GM23338 (cell line): ENCODE results near the gene CARD9. TPM values are rescaled to one million over a fixed set of nuclear protein-coding genes. Genes with fewer than 3 reads are reported as not detected.

Experiments used
- ATAC-seq: fragments of 200-7000 bp; cut with Tn5 transposase; 3 replicates; pipeline ENCODE4 v1.9.1; 2020
- DNase-seq: peaks from one replicate; pipeline ENCODE4 v3.0.0-alpha.2; 2015; ENCODE audit warnings: low spot score
- H2AFZ ChIP-seq: fragments of 200-600 bp; sonication (generic); 2 replicates; pipeline ENCODE4 v1.8.0; 2016; ENCODE audit warnings: antibody characterized with exemption, mild to moderate bottlenecking, moderate library complexity
- H3F3A ChIP-seq: fragments of 200-600 bp; sonication (generic); replicated peaks from 2 replicates; pipeline ENCODE4 v1.8.0; 2017; ENCODE audit warnings: antibody characterized with exemption, mixed run types, low read depth
- H3K27ac ChIP-seq: fragments of 200-600 bp; sonication (generic); 2 replicates; pipeline ENCODE4 v1.6.1; 2016; ENCODE audit warnings: low read depth
- H3K27me3 ChIP-seq: fragments of 200-600 bp; sonication (generic); 2 replicates; pipeline ENCODE4 v1.8.0; 2016; ENCODE audit warnings: mild to moderate bottlenecking, mixed run types, moderate library complexity; ENCODE audit not compliant: insufficient read depth
- H3K36me3 ChIP-seq: fragments of 200-600 bp; sonication (generic); 2 replicates; pipeline ENCODE4 v1.8.0; 2016; ENCODE audit warnings: mild to moderate bottlenecking; ENCODE audit not compliant: insufficient read depth
- H3K4me1 ChIP-seq: fragments of 200-600 bp; sonication (generic); 2 replicates; pipeline ENCODE4 v1.8.0; 2016; ENCODE audit warnings: mild to moderate bottlenecking, moderate library complexity; ENCODE audit not compliant: insufficient read depth
- H3K4me2 ChIP-seq: fragments of 200-600 bp; sonication (generic); 2 replicates; pipeline ENCODE4 v1.7.1; 2017; ENCODE audit warnings: mixed run types
- H3K4me3 ChIP-seq: fragments of 200-600 bp; sonication (generic); 2 replicates; pipeline ENCODE4 v1.6.1; 2016; ENCODE audit warnings: mixed run types
- H3K79me2 ChIP-seq: fragments of 200-600 bp; sonication (generic); replicated peaks from 2 replicates; pipeline ENCODE4 v1.8.0; 2017; ENCODE audit warnings: mild to moderate bottlenecking; ENCODE audit not compliant: insufficient read depth
- H3K9me2 ChIP-seq: fragments of 200-600 bp; sonication (generic); 2 replicates; pipeline ENCODE4 v1.8.0; 2017; ENCODE audit not compliant: insufficient read depth
- H4K20me1 ChIP-seq: fragments of 200-600 bp; sonication (generic); replicated peaks from 2 replicates; pipeline ENCODE4 v1.8.0; 2017; ENCODE audit warnings: mild to moderate bottlenecking; ENCODE audit not compliant: insufficient read depth
- H3K27ac Mint-ChIP-seq: 2 replicates; pipeline ENCODE4 v1.8.0; 2020; ENCODE audit warnings: inconsistent platforms, mild to moderate bottlenecking, moderate library complexity, mixed read lengths
- H3K27me3 Mint-ChIP-seq: 3 replicates; pipeline ENCODE4 v1.8.0; 2022; ENCODE audit warnings: low read depth, mild to moderate bottlenecking, moderate library complexity, mixed read lengths, inconsistent platforms; ENCODE audit not compliant: insufficient read depth, poor library complexity
- H3K36me3 Mint-ChIP-seq: 3 replicates; pipeline ENCODE4 v1.8.0; 2021; ENCODE audit warnings: low read depth, mild to moderate bottlenecking, inconsistent platforms, moderate library complexity, mixed read lengths
- H3K4me1 Mint-ChIP-seq: 3 replicates; pipeline ENCODE4 v1.8.0; 2020; ENCODE audit warnings: mild to moderate bottlenecking, inconsistent platforms, mixed read lengths
- H3K4me3 Mint-ChIP-seq: 3 replicates; pipeline ENCODE4 v1.8.0; 2021; ENCODE audit warnings: moderate library complexity, mild to moderate bottlenecking, inconsistent platforms, mixed read lengths
- H3K9me3 Mint-ChIP-seq: 3 replicates; pipeline ENCODE4 v1.8.0; 2020; ENCODE audit warnings: moderate library complexity, mild to moderate bottlenecking, inconsistent platforms, mixed read lengths
- CREB1 ChIP-seq: fragments of 250-450 bp; sonication (Bioruptor Pico); IDR thresholded peaks from 2 replicates; pipeline ENCODE4 v1.5.0; 2020; ENCODE audit warnings: low read depth, mild to moderate bottlenecking, moderate library complexity
- EZH2 ChIP-seq: fragments of 200-600 bp; sonication (generic); IDR thresholded peaks from one replicate; pipeline ENCODE4 v1.8.0; 2017; ENCODE audit warnings: antibody characterized with exemption, mild to moderate bottlenecking, low read depth; ENCODE audit not compliant: unreplicated experiment
- EZH2phosphoT487 ChIP-seq: fragments of 200-600 bp; sonication (generic); IDR thresholded peaks from one replicate; pipeline ENCODE4 v1.8.1; 2018; ENCODE audit warnings: antibody characterized with exemption; ENCODE audit not compliant: unreplicated experiment
- JUNB ChIP-seq: IDR thresholded peaks from one replicate; pipeline ENCODE4 v1.6.1; 2016; ENCODE audit warnings: antibody characterized with exemption; ENCODE audit not compliant: unreplicated experiment
- NANOG ChIP-seq: IDR thresholded peaks from 2 replicates; pipeline ENCODE4 v1.6.1; 2016; ENCODE audit warnings: antibody characterized with exemption, borderline replicate concordance
- POLR2AphosphoS5 ChIP-seq: IDR thresholded peaks from 2 replicates; pipeline ENCODE4 v1.6.1; 2016; ENCODE audit warnings: antibody characterized with exemption, low read depth
- ZNF114 ChIP-seq: fragments of 250-450 bp; sonication (Bioruptor Pico); IDR thresholded peaks from 2 replicates; pipeline ENCODE4 v1.5.0; 2020; ENCODE audit warnings: mild to moderate bottlenecking, moderate library complexity
- ZNF462 ChIP-seq: fragments of 250-450 bp; sonication (Bioruptor Pico); IDR thresholded peaks from 2 replicates; pipeline ENCODE4 v1.5.0; 2020; ENCODE audit warnings: mild to moderate bottlenecking, moderate library complexity
- polyA plus RNA-seq: library from polyadenylated mRNA; unstranded; fragments of >200 nt; fragmentation: Nextera tagmentation; extraction: Ambion mirVana; gene quantifications from 2 replicates; pipeline ENCODE4 v1.2.1, GENCODE V29; 2016
- total RNA-seq: library from RNA; depleted of rRNA; stranded (reverse); fragments of >200 nt; shearing (Covaris generic); gene quantifications from 2 replicates; pipeline ENCODE4 v1.2.3, GENCODE V29; 2014
- TF ChIP-seq, protein P1 (sequence below), 2 experiments: fragments of 200-600 bp in 1 of 2; sonication (generic) in 1 of 2; conservative IDR thresholded peaks; 2 replicates each; pipeline versions ENCODE4 v1.5.1 to v1.6.1; 2016 to 2017; ENCODE audit warnings: antibody characterized with exemption in 2 of 2, low read depth in 2 of 2, mild to moderate bottlenecking in 2 of 2, moderate library complexity in 1 of 2

The CARD9 gene
- total and polyA plus RNA-seq, 2 experiments from 2014 or later = 0.49 to 0.63 TPM

DNA sequence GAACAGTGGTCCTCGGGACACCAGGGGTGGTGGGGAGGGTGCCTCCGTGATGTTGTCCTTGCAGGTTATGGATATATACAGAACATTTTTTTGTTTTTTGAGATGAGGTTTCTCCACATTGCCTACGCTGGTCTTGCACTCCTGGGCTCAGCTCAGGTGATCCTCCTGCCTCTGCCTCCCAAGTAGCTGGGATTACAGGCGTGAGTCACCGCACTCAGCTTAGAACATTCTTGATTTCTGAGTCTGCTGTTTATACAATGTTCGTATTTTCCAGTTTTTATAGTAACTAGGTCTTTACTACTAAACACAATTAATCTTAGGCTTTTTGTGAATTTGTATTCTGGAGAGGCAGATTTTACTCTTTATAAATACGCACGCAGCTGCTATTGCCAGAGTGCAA, 43.0 kb upstream of the CARD9 start (continued):
- TF ChIP-seq EZH2 (no peak), JUNB (no peak), ZNF114 (no peak), POLR2AphosphoS5 (no peak), CREB1 (no peak), NANOG (no peak)
- TF ChIP-seq, protein P1, sequence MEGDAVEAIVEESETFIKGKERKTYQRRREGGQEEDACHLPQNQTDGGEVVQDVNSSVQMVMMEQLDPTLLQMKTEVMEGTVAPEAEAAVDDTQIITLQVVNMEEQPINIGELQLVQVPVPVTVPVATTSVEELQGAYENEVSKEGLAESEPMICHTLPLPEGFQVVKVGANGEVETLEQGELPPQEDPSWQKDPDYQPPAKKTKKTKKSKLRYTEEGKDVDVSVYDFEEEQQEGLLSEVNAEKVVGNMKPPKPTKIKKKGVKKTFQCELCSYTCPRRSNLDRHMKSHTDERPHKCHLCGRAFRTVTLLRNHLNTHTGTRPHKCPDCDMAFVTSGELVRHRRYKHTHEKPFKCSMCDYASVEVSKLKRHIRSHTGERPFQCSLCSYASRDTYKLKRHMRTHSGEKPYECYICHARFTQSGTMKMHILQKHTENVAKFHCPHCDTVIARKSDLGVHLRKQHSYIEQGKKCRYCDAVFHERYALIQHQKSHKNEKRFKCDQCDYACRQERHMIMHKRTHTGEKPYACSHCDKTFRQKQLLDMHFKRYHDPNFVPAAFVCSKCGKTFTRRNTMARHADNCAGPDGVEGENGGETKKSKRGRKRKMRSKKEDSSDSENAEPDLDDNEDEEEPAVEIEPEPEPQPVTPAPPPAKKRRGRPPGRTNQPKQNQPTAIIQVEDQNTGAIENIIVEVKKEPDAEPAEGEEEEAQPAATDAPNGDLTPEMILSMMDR (conservative IDR thresholded peaks at IDR 0.05; ENCODE audit: low read depth in 2 of 2) = no peak

DNA sequence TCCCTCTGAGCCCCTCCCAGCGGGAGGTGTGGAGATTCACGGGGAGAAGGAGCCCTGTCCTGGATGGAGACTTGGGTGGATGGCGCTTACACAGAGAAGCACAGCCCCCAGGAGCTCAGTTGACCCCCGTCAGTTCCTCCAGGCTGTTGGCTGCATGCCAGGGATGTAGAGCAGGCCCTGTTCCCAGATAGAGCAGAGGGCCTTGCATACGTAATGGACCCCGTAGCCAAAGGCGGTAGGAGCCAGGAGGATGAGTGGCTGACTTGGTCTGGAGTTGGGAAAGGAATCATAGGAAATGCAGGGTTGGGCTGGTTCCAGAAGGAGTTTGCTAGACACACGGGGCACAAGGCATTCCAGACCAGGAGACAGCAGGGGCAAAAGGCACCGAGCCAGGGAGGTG, 39.5 kb upstream of the CARD9 start:
- peaks cover 61% of the 10 kb centered on the region for H3K79me2 ChIP-seq
- Mint-ChIP-seq H3K4me3 (no peak overlapping the region), H3K36me3 (peaks cover 70% of the 10 kb centered on the region), H3K4me1 (peaks cover 20% of the 10 kb centered on the region), H3K27me3 (peaks cover 26% of the 10 kb centered on the region), H3K9me3 (no peaks in the 10 kb centered on the region), H3K27ac (no peak overlapping the region; the same call in 1 of the 2 replicates)
- peaks cover 15% of the 10 kb centered on the region; the same call in 1 of the 2 replicates for H3F3A ChIP-seq
- no peak overlapping the region for H3K4me3 ChIP-seq
- H2AFZ ChIP-seq = no peak overlapping the region
- peaks cover 25% of the 10 kb centered on the region for H3K36me3 ChIP-seq
- DNase-seq (no peak), ATAC-seq (no peak)
- no peak overlapping the region for H3K4me2 ChIP-seq
- H3K27me3 ChIP-seq = no peaks in the 10 kb centered on the region
- peaks cover 19% of the 10 kb centered on the region for H4K20me1 ChIP-seq
- H3K4me1 ChIP-seq = peaks cover 17% of the 10 kb centered on the region; the same call in 1 of the 2 replicates
- H3K9me2 ChIP-seq = no peaks in the 10 kb centered on the region
- TF ChIP-seq ZNF462 (CRISPR knock-in tag) (no peak), ZNF114 (no peak), EZH2phosphoT487 (no peak)
- H3K27ac ChIP-seq = no peak overlapping the region
